Fibroblast of skin of left quadriceps (primary cell): ENCODE results near the gene ARF5.
"Not testable (repeated sequence)": the region's sequence is repeated elsewhere in the genome, so short reads cannot be mapped to it uniquely, and the experiment has no call there.

ENCODE experiments used
- DNase-seq, 2 experiments: peaks; one replicate each; pipeline ENCODE4 v3.0.0-alpha.2; 2013; ENCODE audit warnings: low read depth in 2 of 2

Gene ARF5

DNA sequence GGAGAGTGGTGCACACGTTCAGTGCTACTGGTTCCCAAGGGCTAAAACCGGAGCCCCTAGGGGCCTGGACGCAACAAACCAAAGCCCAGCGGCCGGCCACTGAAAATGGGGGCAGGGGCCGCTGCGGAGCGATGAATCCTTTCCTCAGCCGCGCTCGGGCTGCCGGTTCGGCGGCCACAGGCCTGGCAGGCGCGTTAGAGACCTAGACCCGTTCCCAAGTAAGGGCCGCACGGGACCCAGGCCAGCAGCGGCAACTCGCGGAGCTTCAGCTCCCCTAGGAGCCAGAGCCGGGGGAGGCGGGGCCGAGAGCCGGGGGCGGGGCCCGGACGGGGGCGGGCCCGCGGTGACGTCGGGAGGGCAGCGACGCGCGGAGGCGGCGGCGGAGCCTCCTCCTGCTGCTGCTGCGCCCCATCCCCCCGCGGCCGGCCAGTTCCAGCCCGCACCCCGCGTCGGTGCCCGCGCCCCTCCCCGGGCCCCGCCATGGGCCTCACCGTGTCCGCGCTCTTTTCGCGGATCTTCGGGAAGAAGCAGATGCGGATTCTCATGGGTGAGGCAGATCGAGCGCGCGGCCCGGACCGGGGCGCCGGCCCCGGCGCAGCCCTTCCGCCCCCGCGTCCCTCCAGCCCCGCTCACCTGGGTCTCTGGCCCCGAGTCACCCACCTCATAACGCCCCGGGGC, at the start of gene ARF5:
Gene ARF5, plus strand, starts transcription at position 393 of the 678 bp plus-strand sequence. Its CDS starts 88 bp downstream, at position 481.
- peak; percentile 66 to 71 for DNase-seq

DNA sequence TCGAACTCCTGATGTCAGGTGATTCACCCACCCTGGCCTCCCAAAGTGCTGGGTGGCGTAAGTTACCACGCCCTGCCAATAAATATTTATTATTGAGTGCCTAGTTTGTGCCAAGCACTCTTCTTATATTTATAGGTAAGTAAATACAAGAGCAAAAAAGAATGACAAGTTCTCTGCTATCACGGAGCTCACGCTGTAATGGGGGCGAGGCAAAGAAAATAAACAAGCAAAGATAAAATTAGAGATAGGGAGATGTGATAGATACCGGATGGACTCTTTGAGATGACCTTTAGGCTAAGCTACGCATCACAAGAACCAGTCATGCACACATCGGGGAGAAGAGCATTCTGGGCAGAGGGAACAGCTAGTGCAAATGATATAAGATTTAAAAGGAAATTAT, 49.1 kb upstream of the ARF5 start:
- no peak for DNase-seq

DNA sequence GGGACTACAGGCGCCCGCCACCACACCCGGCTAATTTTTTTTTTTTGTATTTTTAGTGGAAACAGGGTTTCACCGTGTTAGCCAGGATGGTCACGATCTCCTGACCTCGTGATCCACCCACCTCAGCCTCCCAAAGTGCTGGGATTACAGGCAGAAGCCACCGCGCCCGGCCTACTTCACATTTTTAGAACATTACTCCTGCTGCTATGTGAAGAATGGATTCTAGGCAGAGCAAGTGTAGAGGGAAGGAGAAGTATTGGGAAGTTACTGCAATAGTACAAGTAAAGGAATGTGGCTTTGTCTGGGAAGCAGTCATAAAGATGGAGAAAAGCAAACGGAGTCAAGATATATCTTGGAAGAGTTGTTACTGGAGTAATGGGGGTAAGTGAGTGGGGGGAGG, 47.8 kb upstream of the ARF5 start:
- not testable (repeated sequence) for DNase-seq

DNA sequence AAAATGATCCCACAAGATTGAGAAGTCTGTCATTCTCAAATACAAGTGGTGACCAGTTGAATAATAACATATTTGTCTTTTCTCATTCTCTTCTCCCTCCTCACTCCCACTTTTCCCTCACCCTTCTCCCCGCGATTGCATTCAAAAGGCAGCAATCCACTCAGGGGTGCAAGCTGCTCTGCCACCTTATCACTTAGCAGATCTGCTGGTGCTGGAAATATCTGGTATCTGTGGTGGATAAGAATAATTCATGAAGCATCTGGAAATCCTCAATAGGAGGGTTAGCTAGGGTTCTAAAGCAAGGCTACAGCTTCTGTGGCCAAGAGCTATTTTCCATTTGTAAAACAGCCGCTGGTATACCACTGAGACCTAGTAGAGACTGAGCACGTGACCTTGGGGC, 46.7 kb upstream of the ARF5 start:
- no peak for DNase-seq

DNA sequence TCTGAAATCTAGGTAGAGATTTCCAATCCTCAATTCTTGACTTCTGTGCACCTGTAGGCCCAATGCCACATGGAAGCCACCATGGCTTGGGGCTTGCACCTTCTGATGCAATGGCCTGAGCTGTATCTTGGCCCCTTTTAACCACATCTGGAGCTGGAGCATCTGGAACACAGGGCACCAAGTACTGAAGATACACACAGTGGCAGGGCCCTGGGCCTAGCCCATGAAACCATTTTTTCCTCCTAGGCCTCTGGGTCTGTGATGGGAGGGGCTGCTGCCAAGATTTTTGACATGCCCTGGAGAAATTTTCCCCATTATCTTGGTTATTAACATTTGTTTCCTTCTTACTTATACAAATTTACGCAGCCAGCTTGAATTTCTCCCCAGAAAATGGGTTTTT, 41.9 kb upstream of the ARF5 start:
- DNase-seq = no peak

DNA sequence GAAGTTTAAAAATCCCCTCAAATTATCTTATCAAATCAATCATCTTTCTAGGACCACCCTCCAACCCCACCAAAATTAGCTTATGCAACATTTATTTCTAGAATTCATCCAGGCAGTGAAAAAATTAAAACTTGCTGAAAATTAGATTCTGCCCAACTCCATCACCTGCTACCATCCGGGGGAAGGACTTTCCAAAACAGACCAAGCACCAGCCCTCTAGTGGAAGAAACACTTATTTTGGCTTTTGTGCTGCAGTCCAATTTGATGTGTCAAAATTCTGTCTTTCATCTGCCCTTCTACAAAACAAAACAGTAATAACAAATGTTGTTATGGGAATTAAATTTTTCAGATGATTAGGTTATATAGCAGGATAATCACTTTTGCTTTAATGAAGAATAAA, 38.0 kb upstream of the ARF5 start:
- DNase-seq = no peak

DNA sequence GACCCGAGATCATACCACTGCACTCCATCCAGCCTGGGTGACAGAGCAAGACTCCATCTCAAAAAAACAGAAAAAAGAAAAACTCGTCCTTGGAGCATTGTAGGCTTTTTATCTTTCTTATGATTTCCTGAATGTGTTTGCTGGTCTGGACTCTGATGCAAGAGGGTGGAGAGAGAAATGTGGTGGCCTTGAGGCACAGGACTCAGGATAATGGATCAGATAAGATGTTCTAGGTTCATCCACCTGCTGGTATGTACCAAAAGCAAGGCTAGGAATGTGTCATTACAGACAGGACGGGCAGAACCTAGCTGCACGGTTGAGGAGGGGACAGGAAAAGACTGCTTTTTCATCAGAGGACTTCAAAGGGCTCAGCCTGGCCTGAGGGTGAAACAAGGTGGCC, 36.3 kb upstream of the ARF5 start:
- DNase-seq = no peak

DNA sequence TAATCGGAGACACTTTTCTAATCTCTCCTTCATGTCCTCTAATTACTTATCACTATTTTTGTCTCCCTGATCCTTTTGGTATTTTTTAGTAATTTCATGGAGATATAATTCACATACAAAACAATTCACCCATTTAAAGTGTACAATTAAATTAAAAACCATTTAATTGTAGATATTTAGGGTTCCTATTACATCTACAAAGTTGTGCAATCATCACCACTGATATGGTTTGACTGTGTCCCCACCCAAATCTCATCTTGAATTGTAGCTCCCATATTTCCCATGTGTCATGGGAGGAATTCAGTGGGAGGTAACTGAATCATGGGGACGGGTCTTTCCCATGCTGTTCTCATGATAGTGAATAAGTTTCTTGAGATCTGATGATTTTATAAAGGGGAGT, 31.8 kb upstream of the ARF5 start:
- DNase-seq = no peak

DNA sequence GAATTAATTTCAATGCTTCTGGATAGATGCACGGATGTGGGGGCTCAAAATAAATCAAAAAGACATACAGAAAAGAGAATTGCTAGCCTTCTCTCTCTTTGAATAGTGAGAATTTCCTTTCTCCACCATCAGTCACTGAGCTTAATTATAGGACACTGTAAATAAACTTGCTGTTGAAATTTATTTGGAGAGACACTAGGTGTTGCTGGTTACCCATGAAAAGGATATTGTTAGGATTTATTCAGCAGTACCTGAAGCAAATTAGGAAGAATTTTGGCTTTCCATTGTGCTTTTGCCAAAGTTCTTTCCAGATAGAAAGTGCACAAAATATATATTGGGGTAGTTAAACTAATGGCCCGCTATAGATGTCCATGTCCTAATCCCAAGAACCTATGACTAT, 30.4 kb upstream of the ARF5 start:
- DNase-seq = no peak

DNA sequence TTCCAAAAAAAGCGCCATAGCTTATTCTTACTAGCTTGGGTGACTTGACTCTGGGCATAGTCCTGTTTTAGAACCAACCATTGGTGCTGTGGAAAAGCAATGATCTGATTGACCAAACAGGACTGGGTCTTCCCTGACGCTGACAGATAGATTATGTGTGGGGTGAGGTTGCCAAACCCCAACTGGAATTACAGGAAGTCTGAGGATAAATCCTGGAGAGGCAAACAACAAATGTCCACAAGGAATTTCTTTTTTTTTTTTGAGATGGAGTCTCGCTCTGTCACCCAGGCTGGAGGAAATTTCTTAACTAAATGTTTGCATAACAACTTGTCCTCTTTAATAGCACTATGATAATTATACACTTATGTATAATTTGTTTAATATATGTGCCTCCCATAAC, 22.0 kb upstream of the ARF5 start:
- DNase-seq = no peak

DNA sequence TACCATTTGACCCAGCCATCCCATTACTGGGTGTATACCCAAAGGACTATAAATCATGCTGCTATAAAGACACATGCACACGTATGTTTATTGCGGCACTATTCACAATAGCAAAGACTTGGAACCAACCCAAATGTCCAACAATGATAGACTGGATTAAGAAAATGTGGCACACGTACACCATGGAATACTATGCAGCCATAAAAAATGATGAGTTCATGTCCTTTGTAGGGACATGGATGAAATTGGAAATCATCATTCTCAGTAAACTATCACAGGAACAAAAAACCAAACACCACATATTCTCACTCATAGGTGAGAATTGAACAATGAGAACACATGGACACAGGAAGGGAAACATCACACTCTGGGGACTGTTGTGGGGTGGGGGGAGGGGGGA, 20.2 kb upstream of the ARF5 start:
- not testable (repeated sequence) for DNase-seq

DNA sequence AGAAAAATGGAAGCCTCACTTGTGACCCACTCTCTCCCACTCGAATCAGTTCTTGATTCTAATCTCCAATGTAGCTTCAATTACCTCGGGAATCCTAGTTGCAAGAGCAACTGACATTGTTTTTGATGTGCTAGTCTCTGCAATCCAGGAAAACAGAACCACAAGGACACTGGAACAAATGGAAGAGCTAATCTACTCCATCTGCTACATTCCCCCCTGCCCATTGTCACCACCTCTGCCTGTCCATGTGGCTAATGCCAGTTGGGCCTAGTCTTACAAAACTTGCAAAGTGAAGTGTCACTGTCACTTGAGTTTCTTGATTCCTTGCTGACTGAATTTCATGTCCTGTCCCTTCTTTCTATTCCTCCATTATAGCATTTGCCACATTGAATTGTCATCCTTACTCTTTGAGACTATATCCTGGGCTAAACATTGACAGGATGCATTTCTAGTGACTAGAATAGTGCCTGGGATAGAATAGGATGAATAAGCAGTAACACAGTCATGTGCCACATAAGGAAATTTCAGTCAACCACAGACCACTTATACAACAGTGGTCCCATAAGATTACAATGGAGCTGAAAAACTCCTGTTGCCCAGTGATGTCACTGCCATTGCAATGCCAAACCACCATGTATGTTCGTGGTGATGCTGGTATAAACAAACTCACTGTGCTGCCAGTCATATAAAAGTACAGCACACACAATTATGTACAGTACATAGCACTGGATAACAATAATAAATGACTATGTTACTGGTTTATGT, 16.3 kb upstream of the ARF5 start:
- no peak for DNase-seq

DNA sequence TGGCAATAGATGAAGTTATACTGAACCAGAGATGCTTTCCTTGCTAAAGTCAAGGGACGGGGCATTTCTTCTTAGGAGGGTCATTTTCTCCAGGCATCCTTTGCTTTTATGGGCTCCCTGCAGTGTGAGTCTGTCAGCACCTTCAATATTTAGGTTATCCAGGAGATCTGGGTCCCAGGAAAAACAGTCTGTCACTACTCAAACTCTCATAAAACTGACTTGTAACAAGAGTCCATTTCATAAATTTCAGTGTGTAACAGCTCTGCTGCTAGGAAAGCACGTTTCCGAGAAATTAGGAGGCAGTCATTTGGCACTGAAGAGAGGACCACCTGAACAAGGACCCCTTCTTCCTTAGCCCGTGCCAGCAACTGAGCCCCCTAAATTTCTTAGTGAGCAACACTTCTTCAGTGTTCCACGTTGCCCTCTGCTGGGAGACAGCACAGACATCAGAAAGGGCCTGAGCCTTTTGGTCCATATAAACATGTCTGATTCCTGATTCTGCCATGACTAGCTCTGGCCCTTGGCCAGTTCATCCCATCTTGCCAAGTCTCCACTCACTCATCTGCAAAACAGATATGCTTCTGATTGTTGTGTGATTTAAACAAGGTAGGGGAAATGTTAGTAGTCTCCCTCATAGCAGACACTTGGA, 10.1 kb upstream of the ARF5 start:
- DNase-seq = peak in 1 of 2 experiments; percentile 15

DNA sequence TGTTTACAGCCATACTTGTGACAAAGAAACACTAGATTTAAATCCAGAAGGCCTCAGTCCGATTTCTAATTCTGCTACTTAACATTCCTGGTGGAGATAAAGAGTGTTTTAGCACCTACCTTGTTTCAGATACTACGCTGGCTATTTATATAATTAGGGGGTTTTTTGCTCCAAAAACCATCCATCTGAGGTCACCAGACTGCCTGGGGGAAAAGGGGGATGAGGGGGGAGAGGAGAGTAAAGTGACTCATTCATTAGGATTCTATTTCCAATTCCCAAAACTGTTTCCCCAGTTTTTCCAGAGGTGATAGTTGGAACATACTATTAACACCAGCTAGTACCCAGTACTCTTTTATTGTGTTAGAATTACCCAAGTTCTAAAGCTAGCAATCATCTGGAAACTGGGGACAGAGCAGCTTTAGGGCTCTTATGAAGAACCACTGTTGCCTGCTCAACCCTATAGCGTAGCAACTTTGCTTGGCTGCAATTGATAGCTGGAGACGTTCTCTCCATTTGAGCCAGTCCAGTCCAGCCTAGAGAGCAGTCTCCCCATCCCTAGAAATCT, 9.4 kb upstream of the ARF5 start:
- no peak for DNase-seq

DNA sequence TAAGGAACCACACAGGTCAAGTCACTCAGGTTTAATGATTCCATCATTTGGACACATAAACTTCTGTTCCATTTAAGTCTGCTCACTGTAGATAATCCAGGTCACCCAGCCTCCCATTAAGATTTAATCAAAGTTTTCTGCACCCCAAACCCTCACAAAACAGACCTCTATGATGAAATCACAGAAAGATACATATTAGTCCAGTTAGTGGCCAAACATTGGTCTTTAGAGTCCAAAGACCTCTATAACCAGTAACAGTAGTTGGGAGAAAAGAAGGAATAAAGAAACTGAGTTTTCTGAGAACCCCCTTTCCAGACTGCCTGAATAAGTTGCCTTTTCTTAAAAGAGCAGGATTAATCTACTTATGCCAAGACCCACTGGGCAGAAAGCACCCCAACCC, 7.6 kb upstream of the ARF5 start:
- DNase-seq = no peak

DNA sequence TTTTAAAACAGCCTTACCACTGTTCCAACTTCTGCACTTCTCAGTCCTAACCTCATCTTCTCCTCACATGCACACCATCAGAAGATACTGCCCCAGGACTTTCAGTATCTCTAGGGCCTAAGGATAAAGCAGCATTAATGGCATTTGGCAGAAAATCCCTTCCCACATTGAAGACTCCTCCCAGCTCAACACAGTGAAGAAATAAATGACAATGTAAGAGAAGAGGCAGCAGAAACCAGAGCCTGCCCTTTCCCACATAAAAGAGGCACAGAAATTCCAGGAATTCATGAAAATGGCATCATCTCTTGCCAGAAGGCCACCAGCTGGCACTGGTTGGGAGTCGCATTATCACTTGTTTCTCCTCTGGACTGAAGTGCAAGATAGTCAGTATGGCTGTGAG, 6.5 kb upstream of the ARF5 start:
- no peak for DNase-seq

DNA sequence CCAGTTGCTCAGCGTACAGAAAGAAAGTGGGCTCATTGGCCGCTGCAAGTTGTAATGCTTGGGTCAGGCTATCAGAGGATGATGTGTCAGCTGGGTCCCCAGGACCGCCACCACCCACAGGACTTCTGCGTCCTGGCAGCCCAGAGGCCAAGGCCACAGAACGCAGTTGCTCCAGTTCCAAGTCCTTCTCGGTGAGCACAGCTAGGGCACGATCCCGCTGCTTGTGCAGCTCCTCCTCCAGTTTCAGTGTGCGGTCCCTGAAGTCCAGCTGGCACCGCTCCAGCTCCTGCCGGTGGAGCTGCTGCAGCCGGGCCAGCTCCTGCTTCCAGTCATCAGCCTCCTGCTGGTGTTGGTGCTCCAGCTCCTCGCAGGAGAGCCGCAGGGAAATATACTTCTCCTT, 5.8 kb upstream of the ARF5 start:
- DNase-seq = no peak

DNA sequence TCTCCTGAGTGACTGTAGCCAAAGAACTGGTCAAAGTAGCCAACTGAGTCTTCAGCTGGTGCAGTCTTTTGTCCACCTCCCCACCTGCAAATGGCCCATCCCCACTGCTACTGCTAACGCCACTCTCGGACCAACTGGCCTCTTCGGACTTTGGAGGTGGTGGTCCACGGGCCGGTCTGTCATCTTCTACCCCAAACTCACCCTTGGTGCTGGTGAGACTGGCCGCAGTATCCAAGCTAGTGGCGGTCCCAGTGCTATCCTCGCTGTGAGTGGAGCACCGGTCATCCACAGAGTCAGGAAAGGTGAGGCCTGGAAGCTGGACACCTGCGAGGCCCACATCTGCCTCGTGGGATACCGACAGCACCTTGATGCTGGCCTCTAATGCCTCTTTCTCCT, 3.6 kb upstream of the ARF5 start:
- DNase-seq = no peak

DNA sequence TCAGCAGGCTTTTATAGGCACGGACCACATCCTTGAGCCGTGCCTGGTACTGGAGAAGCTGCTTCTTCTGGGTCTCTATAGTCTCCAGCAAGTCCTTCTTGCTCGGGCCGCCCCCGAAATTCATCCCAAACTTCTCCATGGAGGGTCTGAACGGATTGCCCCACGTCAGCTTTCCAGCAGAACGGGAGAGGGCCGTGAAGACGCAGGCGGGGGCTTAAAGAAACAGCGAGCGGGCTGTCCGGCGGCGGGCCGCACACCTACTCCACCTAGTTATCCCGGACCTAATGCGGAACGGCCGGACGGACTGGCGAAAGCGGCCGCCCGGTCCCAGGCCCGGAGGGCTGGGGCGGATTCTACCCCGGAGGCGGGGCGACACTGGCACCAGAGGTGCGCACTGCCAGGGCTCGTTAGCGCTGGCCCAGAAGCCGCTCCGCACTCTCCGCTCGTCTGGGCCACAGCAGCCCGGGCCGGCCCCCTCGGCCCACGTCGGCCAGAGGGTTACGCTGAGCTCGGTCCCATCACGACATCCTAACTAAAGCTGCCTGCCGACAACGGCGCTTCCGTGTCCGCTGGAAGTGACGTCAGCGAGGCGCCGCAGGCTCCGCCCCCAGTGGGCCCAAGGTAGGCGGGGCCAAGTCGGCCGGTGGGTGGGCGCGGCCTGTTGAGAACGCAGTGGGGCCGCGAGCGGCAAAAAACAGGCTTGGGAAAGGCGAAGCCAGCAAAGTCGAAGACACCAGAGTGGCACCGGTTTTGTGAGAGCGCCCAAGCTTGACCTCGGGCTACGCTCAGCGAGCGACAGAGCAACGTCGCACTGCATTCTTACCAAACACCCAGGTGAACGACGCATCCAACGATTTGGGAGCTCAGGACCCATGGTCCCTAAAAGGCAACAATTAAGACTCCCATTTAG, 2.9 kb upstream of the ARF5 start, which contains the start of gene GCC1:
Gene GCC1, minus strand, starts transcription at position 553 of the 910 bp plus-strand sequence. Its CDS starts 414 bp downstream, at position 139.
- peak; percentile 68 to 72 for DNase-seq

DNA sequence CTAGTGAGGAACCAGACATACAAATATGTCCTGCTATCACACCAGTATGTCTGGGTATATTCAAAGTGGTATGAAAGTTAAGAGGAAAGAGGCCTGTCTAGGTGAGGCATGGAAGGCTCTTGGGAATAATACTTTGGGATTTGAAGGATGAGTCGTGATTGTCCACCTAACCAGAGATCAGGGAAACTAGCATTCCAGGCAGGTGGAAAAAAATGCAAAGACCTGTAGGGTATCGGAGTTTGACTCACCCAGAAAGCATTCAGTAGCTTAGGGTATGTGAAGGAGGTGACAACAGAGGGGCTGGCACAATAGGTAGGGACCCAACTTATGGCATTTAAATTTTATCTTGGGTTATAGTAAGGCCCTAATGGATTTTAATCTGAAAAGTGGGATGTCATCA, 1.9 kb upstream of the ARF5 start:
- no peak for DNase-seq

DNA sequence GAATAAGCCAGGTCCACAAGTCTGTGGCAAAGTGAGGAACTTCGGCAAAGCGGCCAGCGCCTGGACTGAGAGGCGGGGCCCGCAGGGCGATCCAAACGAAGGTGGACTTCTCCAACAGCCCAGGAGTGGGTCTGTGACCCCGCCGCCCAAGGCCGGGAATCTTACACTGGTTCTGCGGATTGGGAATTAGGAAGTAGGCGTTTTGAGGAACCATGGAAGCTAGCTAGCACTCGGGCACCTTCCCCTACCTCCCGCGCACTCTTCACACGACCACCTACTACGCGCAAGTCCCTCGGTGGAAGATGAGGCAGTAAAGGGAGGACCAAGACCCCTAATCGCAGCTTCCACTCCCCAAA, 570 bp upstream of the ARF5 start:
- DNase-seq = no peak
